CD4-positive, alpha-beta T cell treated with Interferon gamma for 1 hour (primary cell): Measurements from ENCODE around the gene UBR1.
A peak's percentile ranks its signal among the peaks of the same experiment; 100 is the strongest.
"Not testable (repeated sequence)": the region's sequence is repeated elsewhere in the genome, so short reads cannot be mapped to it uniquely, and the experiment has no call there.

Experiments
- DNase-seq: peaks from one replicate; pipeline ENCODE4 v3.0.0-alpha.2; 2020

UBR1 gene

GRCh38 chr15:42954291-42954690 is 151.5 kb downstream of the UBR1 start:
- DNase-seq = no peak

- DNase-seq = not testable (repeated sequence)
These were observed 156.9 kb downstream of the UBR1 start for GRCh38 chr15:42948898-42949297.

- DNase-seq = no peak
These were observed 165.3 kb downstream of the UBR1 start for GRCh38 chr15:42940527-42940926.

- DNase-seq = no peak
These were observed 166.0 kb downstream of the UBR1 start for GRCh38 chr15:42939841-42940240.

GRCh38 chr15:42937143-42937542 is 168.7 kb downstream of the UBR1 start:
- no peak for DNase-seq

GRCh38 chr15:42933886-42934667 is 171.8 kb downstream of the UBR1 start:
- no peak for DNase-seq

- no peak for DNase-seq
These were observed 172.9 kb downstream of the UBR1 start for GRCh38 chr15:42932833-42933515.

- no peak for DNase-seq
These were observed 173.9 kb downstream of the UBR1 start for GRCh38 chr15:42931702-42932486.

GRCh38 chr15:42929306-42929848 is 176.5 kb downstream of the UBR1 start:
- DNase-seq = no peak

- DNase-seq = peak; percentile 23
These were observed 184.5 kb downstream of the UBR1 start for GRCh38 chr15:42921342-42921731.

GRCh38 chr15:42920519-42921341 is 185.1 kb downstream of the UBR1 start, which contains the start of gene TTBK2:
Gene TTBK2 (minus strand): TSS chr15:42920778. CDS start chr15:42878617, 42,161 bp downstream.
- DNase-seq = peak; percentile 98

GRCh38 chr15:42919799-42920518 is 185.9 kb downstream of the UBR1 start:
- peak; percentile 8 for DNase-seq

GRCh38 chr15:42919308-42919707 is 186.5 kb downstream of the UBR1 start:
- no peak for DNase-seq

- DNase-seq = no peak
These were observed 187.8 kb downstream of the UBR1 start for GRCh38 chr15:42918047-42918446.

GRCh38 chr15:42915654-42916315 is 190.1 kb downstream of the UBR1 start:
- no peak for DNase-seq

- DNase-seq = no peak
These were observed 190.9 kb downstream of the UBR1 start for GRCh38 chr15:42914728-42915497.

- no peak for DNase-seq
These were observed 194.7 kb downstream of the UBR1 start for GRCh38 chr15:42911058-42911592.

- no peak for DNase-seq
These were observed 197.3 kb downstream of the UBR1 start for GRCh38 chr15:42908538-42908937.

- no peak for DNase-seq
These were observed 202.2 kb downstream of the UBR1 start for GRCh38 chr15:42903388-42904324.
